HG03039 (cell line): ENCODE measurements around the gene ACP7.
"Not testable (repeated sequence)": the region's sequence is repeated elsewhere in the genome, so short reads cannot be mapped to it uniquely, and the experiment has no call there.

Experiments
- ATAC-seq: cut with Tn5 transposase; IDR thresholded peaks from one replicate; pipeline ENCODE4 v1.9.1; 2021; ENCODE audit warnings: mild to moderate bottlenecking, moderate library complexity; ENCODE audit not compliant: unreplicated experiment

The ACP7 gene

GRCh38 chr19:39130337-39131254 lies 46.4 kb downstream of the ACP7 start:
- no peak for ATAC-seq

- no peak for ATAC-seq
These were observed 47.1 kb downstream of the ACP7 start for GRCh38 chr19:39131255-39131755.

GRCh38 chr19:39132344-39132969 lies 48.3 kb downstream of the ACP7 start:
- no peak for ATAC-seq

GRCh38 chr19:39133431-39134270 lies 49.5 kb downstream of the ACP7 start:
- ATAC-seq, result no peak

GRCh38 chr19:39135701-39136100 lies 51.5 kb downstream of the ACP7 start:
- no peak for ATAC-seq

- no peak for ATAC-seq
These were observed 52.2 kb downstream of the ACP7 start for GRCh38 chr19:39136225-39136940.

- ATAC-seq, result no peak
These were observed 53.0 kb downstream of the ACP7 start for GRCh38 chr19:39137131-39137530.

- ATAC-seq, result no peak
These were observed 54.3 kb downstream of the ACP7 start for GRCh38 chr19:39138221-39139211.

GRCh38 chr19:39139305-39139874 lies 55.2 kb downstream of the ACP7 start:
- no peak for ATAC-seq

- no peak for ATAC-seq
These were observed 55.8 kb downstream of the ACP7 start for GRCh38 chr19:39139971-39140453.

GRCh38 chr19:39140594-39140993 lies 56.4 kb downstream of the ACP7 start:
- no peak for ATAC-seq

GRCh38 chr19:39141929-39142328 lies 57.8 kb downstream of the ACP7 start:
- no peak for ATAC-seq

- ATAC-seq, result no peak
These were observed 58.5 kb downstream of the ACP7 start for GRCh38 chr19:39142630-39143029.

GRCh38 chr19:39143757-39144289 lies 59.7 kb downstream of the ACP7 start:
- ATAC-seq, result not testable (repeated sequence)

- no peak for ATAC-seq
These were observed 60.3 kb downstream of the ACP7 start for GRCh38 chr19:39144290-39145071.

- no peak for ATAC-seq
These were observed 61.2 kb downstream of the ACP7 start for GRCh38 chr19:39145180-39145953.

- no peak for ATAC-seq
These were observed 61.9 kb downstream of the ACP7 start for GRCh38 chr19:39146091-39146490.
